ENCODE measurements around the gene KCNJ1. TPM values are rescaled to one million over a fixed set of nuclear protein-coding genes. Genes with fewer than 3 reads are reported as not detected.

KCNJ1 gene
- total RNA-seq, 3 donors from 2014 or later (not counting 1 experiment from before 2014, with no cell fraction given) = not detected

DNA sequence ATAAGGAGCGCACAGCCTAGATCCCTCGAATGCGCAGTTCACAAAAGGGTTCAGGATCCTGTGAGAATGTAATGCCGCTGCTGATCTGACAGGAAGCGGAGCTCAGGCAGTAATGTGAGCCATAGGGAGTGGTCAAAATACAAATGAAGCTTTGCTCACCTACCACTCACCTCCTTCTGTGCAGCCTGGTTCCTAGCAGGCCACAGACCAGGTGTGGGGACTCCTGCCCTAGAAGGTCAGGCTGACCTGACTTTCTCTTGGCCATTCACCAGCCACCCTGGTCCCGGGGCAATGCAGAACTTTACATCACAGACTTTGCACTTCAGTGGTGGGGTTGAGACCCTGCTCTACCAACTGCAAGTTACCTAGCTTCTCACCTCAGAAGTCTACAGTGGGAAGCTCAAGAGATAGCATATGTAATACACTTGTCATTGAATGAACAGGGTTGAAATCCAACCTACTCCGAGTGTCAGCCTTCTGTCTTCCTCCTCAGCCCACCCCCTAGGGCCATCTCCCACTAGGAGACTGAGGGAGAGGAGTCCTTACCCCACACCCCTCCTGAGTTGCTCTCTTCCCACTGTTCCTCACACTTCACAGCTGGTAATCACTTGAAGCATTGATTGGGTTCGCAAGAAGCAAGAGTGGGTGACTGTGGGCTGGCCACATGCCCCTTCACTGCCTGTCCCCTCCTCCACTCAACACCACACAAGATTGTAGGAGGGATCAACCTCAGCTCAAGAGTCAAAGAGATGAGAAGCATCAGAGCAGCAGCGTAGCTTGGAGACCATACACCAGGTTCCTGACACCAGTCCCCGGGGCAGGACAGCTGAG lies 2.0 kb upstream of the KCNJ1 start:
- Histone ChIP-seq H3K9me3 (ENCODE audit: control insufficient read depth, insufficient read depth, low read length) (no peaks in the 10 kb centered on the region), H3K4me3 (ENCODE audit: low read length) (no peak overlapping the region), H3K4me1 (ENCODE audit: control insufficient read depth, insufficient read depth, low read length) (no peaks in the 10 kb centered on the region), H3K27ac (ENCODE audit: low read length) (no peak overlapping the region), H3K27me3 (ENCODE audit: control insufficient read depth, insufficient read depth, low read length) (no peaks in the 10 kb centered on the region), H3K36me3 (ENCODE audit: control insufficient read depth, insufficient read depth, low read length) (no peaks in the 10 kb centered on the region)
- no peaks in the 10 kb centered on the region for H3K4me1 Mint-ChIP-seq
- WGBS (ENCODE audit: insufficient coverage) = 93% methylated on average over 9 of the region's 10 CpGs
- DNase-seq (peak in 1 of 2 donors; percentile 17), ATAC-seq (peak in 2 of 3 donors; percentile 54 to 58)
- H3K27me3 Mint-ChIP-seq (ENCODE audit: low read depth in 2 of 2) = peaks cover 0 to 7% of the 10 kb centered on the region in 2 donors
- TF ChIP-seq, protein P1, sequence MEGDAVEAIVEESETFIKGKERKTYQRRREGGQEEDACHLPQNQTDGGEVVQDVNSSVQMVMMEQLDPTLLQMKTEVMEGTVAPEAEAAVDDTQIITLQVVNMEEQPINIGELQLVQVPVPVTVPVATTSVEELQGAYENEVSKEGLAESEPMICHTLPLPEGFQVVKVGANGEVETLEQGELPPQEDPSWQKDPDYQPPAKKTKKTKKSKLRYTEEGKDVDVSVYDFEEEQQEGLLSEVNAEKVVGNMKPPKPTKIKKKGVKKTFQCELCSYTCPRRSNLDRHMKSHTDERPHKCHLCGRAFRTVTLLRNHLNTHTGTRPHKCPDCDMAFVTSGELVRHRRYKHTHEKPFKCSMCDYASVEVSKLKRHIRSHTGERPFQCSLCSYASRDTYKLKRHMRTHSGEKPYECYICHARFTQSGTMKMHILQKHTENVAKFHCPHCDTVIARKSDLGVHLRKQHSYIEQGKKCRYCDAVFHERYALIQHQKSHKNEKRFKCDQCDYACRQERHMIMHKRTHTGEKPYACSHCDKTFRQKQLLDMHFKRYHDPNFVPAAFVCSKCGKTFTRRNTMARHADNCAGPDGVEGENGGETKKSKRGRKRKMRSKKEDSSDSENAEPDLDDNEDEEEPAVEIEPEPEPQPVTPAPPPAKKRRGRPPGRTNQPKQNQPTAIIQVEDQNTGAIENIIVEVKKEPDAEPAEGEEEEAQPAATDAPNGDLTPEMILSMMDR (IDR thresholded peaks at IDR 0.05) = no peak
- H3K36me3 Mint-ChIP-seq = no peaks in the 10 kb centered on the region
- no peak overlapping the region for H3K27ac Mint-ChIP-seq
- H3K4me3 Mint-ChIP-seq = no peak overlapping the region
- intact Hi-C loops (cut with micrococcal nuclease) = no loop called here
- H3K9me3 Mint-ChIP-seq = no peaks in the 10 kb centered on the region

GRCh38 chr11:128865490-128865889 lies 1.6 kb downstream of the KCNJ1 start:
- TF ChIP-seq, protein P1 (IDR thresholded peaks at IDR 0.05) = no peak
- Mint-ChIP-seq H3K36me3 (no peaks in the 10 kb centered on the region), H3K27ac (no peak overlapping the region), H3K27me3 (ENCODE audit: low read depth in 2 of 2) (no peaks in the 10 kb centered on the region), H3K4me1 (no peaks in the 10 kb centered on the region), H3K4me3 (no peak overlapping the region), H3K9me3 (no peaks in the 10 kb centered on the region)
- H3K4me3 ChIP-seq (ENCODE audit: low read length) = no peak overlapping the region
- intact Hi-C loops (cut with micrococcal nuclease) = no loop called here
- WGBS (ENCODE audit: insufficient coverage) = no CpG with 5 or more reads among the region's 1 CpG
- H3K27ac ChIP-seq (ENCODE audit: low read length) = no peak overlapping the region
- no peaks in the 10 kb centered on the region for H3K4me1 ChIP-seq (ENCODE audit: control insufficient read depth, insufficient read depth, low read length)
- no peaks in the 10 kb centered on the region for H3K9me3 ChIP-seq (ENCODE audit: control insufficient read depth, insufficient read depth, low read length)
- DNase-seq (no peak), ATAC-seq (no peak)
- no peaks in the 10 kb centered on the region for H3K36me3 ChIP-seq (ENCODE audit: control insufficient read depth, insufficient read depth, low read length)
- no peaks in the 10 kb centered on the region for H3K27me3 ChIP-seq (ENCODE audit: control insufficient read depth, insufficient read depth, low read length)

DNA sequence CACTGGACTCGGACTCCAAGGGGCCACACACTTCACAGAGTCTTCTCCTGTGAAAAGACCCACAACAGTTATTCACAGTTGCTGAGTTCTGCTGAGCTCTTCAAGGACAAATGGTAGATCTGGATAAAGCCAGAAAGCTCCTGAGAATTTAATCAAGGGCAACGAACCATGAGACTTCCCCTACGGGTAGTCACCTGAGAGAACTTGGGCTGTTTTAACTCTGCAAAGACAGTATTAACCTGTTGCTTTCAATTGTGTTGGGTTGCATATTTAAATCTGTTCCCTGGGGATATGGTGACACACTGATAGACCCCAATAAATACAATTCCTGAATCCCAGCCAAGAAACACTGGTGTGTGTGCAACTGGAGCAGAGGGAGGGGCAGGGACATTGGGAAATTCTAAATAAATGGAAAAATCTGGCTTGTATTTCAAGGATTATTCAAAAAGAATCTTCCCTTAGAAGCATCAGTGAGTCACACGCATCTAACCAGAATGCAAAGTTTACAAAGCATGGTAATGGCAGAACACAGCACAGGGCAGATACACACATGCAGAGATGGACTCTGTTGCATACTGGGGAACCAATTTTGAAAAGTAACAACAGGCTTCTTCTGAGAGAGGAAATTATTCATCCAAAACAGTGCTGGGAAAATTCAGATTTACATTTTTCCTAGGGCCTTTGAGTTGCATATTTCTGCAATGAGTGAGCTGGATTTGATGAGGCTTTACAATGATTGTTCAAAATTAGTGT lies 4.0 kb downstream of the KCNJ1 start:
- ATAC-seq (no peak), DNase-seq (no peak)
- Histone ChIP-seq H3K27me3 (ENCODE audit: control insufficient read depth, insufficient read depth, low read length) (no peaks in the 10 kb centered on the region), H3K36me3 (ENCODE audit: control insufficient read depth, insufficient read depth, low read length) (no peaks in the 10 kb centered on the region), H3K27ac (ENCODE audit: low read length) (no peak overlapping the region), H3K4me3 (ENCODE audit: low read length) (no peak overlapping the region), H3K9me3 (ENCODE audit: control insufficient read depth, insufficient read depth, low read length) (no peaks in the 10 kb centered on the region), H3K4me1 (ENCODE audit: control insufficient read depth, insufficient read depth, low read length) (peaks cover 8% of the 10 kb centered on the region)
- intact Hi-C loops (cut with micrococcal nuclease) = no loop called here
- peaks cover 8 to 9% of the 10 kb centered on the region in 2 donors for H3K4me1 Mint-ChIP-seq
- H3K36me3 Mint-ChIP-seq = no peaks in the 10 kb centered on the region
- no peaks in the 10 kb centered on the region for H3K9me3 Mint-ChIP-seq
- 84% methylated on average over 3 of the region's 4 CpGs for WGBS (ENCODE audit: insufficient coverage)
- H3K4me3 Mint-ChIP-seq = no peak overlapping the region
- TF ChIP-seq, protein P1 (IDR thresholded peaks at IDR 0.05) = no peak
- peaks cover 0 to 6% of the 10 kb centered on the region in 2 donors for H3K27me3 Mint-ChIP-seq (ENCODE audit: low read depth in 2 of 2)
- H3K27ac Mint-ChIP-seq = no peak overlapping the region

Measured in natural killer cell (primary cell).